Mesendoderm (in vitro differentiated cells): Measurements from ENCODE around the gene DRD1.

Experiments
- DNase-seq: peaks from one replicate; pipeline ENCODE4 v3.0.0; 2013
- H2AK5ac ChIP-seq: 2 replicates; pipeline ENCODE4 v1.6.1; 2013; ENCODE audit warnings: low read length, inconsistent platforms
- H2BK120ac ChIP-seq: 2 replicates; pipeline ENCODE4 v1.6.1; 2013; ENCODE audit warnings: low read depth, mild to moderate bottlenecking, low read length, moderate library complexity, mixed read lengths
- H2BK15ac ChIP-seq: replicated peaks from 2 replicates; pipeline ENCODE4 v1.6.1; 2013; ENCODE audit warnings: low read depth, mild to moderate bottlenecking, moderate library complexity
- H2BK5ac ChIP-seq: 2 replicates; pipeline ENCODE4 v1.6.1; 2013; ENCODE audit warnings: low read length, inconsistent platforms
- H3K18ac ChIP-seq: 2 replicates; pipeline ENCODE4 v1.6.1; 2013; ENCODE audit warnings: mild to moderate bottlenecking, low read length, mixed read lengths
- H3K23ac ChIP-seq: one replicate; pipeline ENCODE4 v1.6.1; 2013; ENCODE audit warnings: low read length
- H3K27ac ChIP-seq: 2 replicates; pipeline ENCODE4 v1.5.1; 2013; ENCODE audit warnings: low read depth, mild to moderate bottlenecking, inconsistent platforms, low read length, moderate library complexity
- H3K27me3 ChIP-seq: 2 replicates; pipeline ENCODE4 v1.6.1; 2013; ENCODE audit warnings: low read length, control low read depth, mild to moderate bottlenecking, inconsistent platforms; ENCODE audit not compliant: insufficient read depth, poor library complexity
- H3K36me3 ChIP-seq: 2 replicates; pipeline ENCODE4 v1.6.1; 2013; ENCODE audit warnings: low read length, inconsistent platforms; ENCODE audit not compliant: control insufficient read depth, insufficient read depth
- H3K4ac ChIP-seq: one replicate; pipeline ENCODE4 v1.6.1; 2013; ENCODE audit warnings: low read depth, mild to moderate bottlenecking, low read length, moderate library complexity
- H3K4me1 ChIP-seq: 2 replicates; pipeline ENCODE4 v1.6.1; 2013; ENCODE audit warnings: low read depth, low read length, inconsistent platforms; ENCODE audit not compliant: control insufficient read depth
- H3K4me2 ChIP-seq: 2 replicates; pipeline ENCODE4 v1.6.1; 2013; ENCODE audit warnings: low read length
- H3K4me3 ChIP-seq: 2 replicates; pipeline ENCODE4 v1.5.1; 2013; ENCODE audit warnings: mild to moderate bottlenecking, low read length
- H3K56ac ChIP-seq: one replicate; pipeline ENCODE4 v1.6.1; 2013; ENCODE audit warnings: low read length
- H3K79me1 ChIP-seq: 2 replicates; pipeline ENCODE4 v1.6.1; 2013; ENCODE audit warnings: low read length, inconsistent platforms
- H3K79me2 ChIP-seq: 2 replicates; pipeline ENCODE4 v1.6.1; 2013; ENCODE audit warnings: mild to moderate bottlenecking, low read length; ENCODE audit not compliant: control insufficient read depth, insufficient read depth
- H3K9ac ChIP-seq: 2 replicates; pipeline ENCODE4 v1.6.1; 2013; ENCODE audit warnings: low read length, inconsistent platforms
- H4K5ac ChIP-seq: one replicate; pipeline ENCODE4 v1.6.1; 2013; ENCODE audit warnings: low read length
- H4K8ac ChIP-seq: one replicate; pipeline ENCODE4 v1.6.1; 2013; ENCODE audit warnings: low read depth, mild to moderate bottlenecking, control low read depth, low read length, moderate library complexity
- WGBS: extraction: QIAGEN DNeasy Blood & Tissue Kit; methylation state at CpG from one replicate; pipeline ENCODE4 v1.1.7; 2013; ENCODE audit warnings: low lambda C conversion rate, missing lambda C conversion rate; ENCODE audit not compliant: insufficient coverage; ENCODE audit errors: extremely low coverage; 5-methylcytosine and 5-hydroxymethylcytosine counted together

The DRD1 gene

GRCh38 chr5:175472378-175472777 lies 28.4 kb upstream of the DRD1 start:
- no peak overlapping the region for H3K27ac ChIP-seq

GRCh38 chr5:175471628-175472027 lies 27.6 kb upstream of the DRD1 start:
- H3K79me2 ChIP-seq, result no peaks in the 10 kb centered on the region
- no peak overlapping the region for H3K23ac ChIP-seq
- H3K56ac ChIP-seq, result no peak overlapping the region
- H3K4me1 ChIP-seq, result peaks cover 3% of the 10 kb centered on the region
- no peak overlapping the region for H4K8ac ChIP-seq
- H2BK120ac ChIP-seq, result no peak overlapping the region
- no peak overlapping the region for H3K9ac ChIP-seq
- H2BK15ac ChIP-seq, result no peak overlapping the region
- H3K27me3 ChIP-seq, result no peaks in the 10 kb centered on the region
- H3K4me3 ChIP-seq, result no peak overlapping the region
- H3K36me3 ChIP-seq, result no peaks in the 10 kb centered on the region
- no peaks in the 10 kb centered on the region for H3K79me1 ChIP-seq
- no peak overlapping the region for H3K4me2 ChIP-seq
- DNase-seq, result no peak
- H2BK5ac ChIP-seq, result no peak overlapping the region
- H3K18ac ChIP-seq, result no peak overlapping the region
- H3K27ac ChIP-seq, result no peak overlapping the region
- no CpG with 5 or more reads among the region's 6 CpGs for WGBS
- H4K5ac ChIP-seq, result no peak overlapping the region
- H2AK5ac ChIP-seq, result no peak overlapping the region
- no peak overlapping the region for H3K4ac ChIP-seq

More at GRCh38 chr5:175472378-175472777, 28.4 kb upstream of the DRD1 start:
- no peak overlapping the region for H2BK5ac ChIP-seq
- no peak overlapping the region for H3K18ac ChIP-seq
- H3K4me3 ChIP-seq, result no peak overlapping the region
- H3K36me3 ChIP-seq, result no peaks in the 10 kb centered on the region
- H4K5ac ChIP-seq, result no peak overlapping the region
- no peak overlapping the region for H3K9ac ChIP-seq
- H3K4me1 ChIP-seq, result peaks cover 3% of the 10 kb centered on the region
- H4K8ac ChIP-seq, result no peak overlapping the region
- no peak overlapping the region for H3K56ac ChIP-seq
- no peaks in the 10 kb centered on the region for H3K79me2 ChIP-seq
- H3K23ac ChIP-seq, result no peak overlapping the region
- no peaks in the 10 kb centered on the region for H3K79me1 ChIP-seq
- no peak overlapping the region for H3K4me2 ChIP-seq
- no peak for DNase-seq
- no peak overlapping the region for H3K4ac ChIP-seq
- no peak overlapping the region for H2AK5ac ChIP-seq
- H2BK120ac ChIP-seq, result no peak overlapping the region
- H2BK15ac ChIP-seq, result no peak overlapping the region
- H3K27me3 ChIP-seq, result no peaks in the 10 kb centered on the region

- no peak overlapping the region for H3K4ac ChIP-seq
- H4K8ac ChIP-seq, result no peak overlapping the region
- H2AK5ac ChIP-seq, result no peak overlapping the region
- H3K36me3 ChIP-seq, result no peaks in the 10 kb centered on the region
- H3K79me1 ChIP-seq, result no peaks in the 10 kb centered on the region
- H3K4me2 ChIP-seq, result no peak overlapping the region
- no peak overlapping the region for H3K23ac ChIP-seq
- no peak overlapping the region for H2BK120ac ChIP-seq
- no peak overlapping the region for H3K4me3 ChIP-seq
- no peak overlapping the region for H3K9ac ChIP-seq
- no peak overlapping the region for H4K5ac ChIP-seq
- no peak for DNase-seq
- no peak overlapping the region for H2BK5ac ChIP-seq
- no peak overlapping the region for H2BK15ac ChIP-seq
- H3K4me1 ChIP-seq, result peaks cover 3% of the 10 kb centered on the region
- H3K27me3 ChIP-seq, result no peaks in the 10 kb centered on the region
- H3K27ac ChIP-seq, result no peak overlapping the region
- H3K18ac ChIP-seq, result no peak overlapping the region
- H3K56ac ChIP-seq, result no peak overlapping the region
- H3K79me2 ChIP-seq, result no peaks in the 10 kb centered on the region
- no CpG with 5 or more reads among the region's 6 CpGs for WGBS
These were observed 27.2 kb upstream of the DRD1 start for GRCh38 chr5:175471196-175471595.

- no peak overlapping the region for H4K5ac ChIP-seq
- H3K9ac ChIP-seq, result no peak overlapping the region
- no peaks in the 10 kb centered on the region for H3K36me3 ChIP-seq
- H2BK15ac ChIP-seq, result no peak overlapping the region
- no peaks in the 10 kb centered on the region for H3K79me2 ChIP-seq
- no peak overlapping the region for H3K4me3 ChIP-seq
- H4K8ac ChIP-seq, result no peak overlapping the region
- WGBS, result no CpG with 5 or more reads among the region's 5 CpGs
- no peak overlapping the region for H3K56ac ChIP-seq
- no peaks in the 10 kb centered on the region for H3K27me3 ChIP-seq
- H2BK120ac ChIP-seq, result no peak overlapping the region
- no peak overlapping the region for H2BK5ac ChIP-seq
- H3K4ac ChIP-seq, result no peak overlapping the region
- peaks cover 3% of the 10 kb centered on the region for H3K4me1 ChIP-seq
- H3K79me1 ChIP-seq, result no peaks in the 10 kb centered on the region
- no peak overlapping the region for H3K23ac ChIP-seq
- no peak overlapping the region for H2AK5ac ChIP-seq
- H3K27ac ChIP-seq, result no peak overlapping the region
- H3K4me2 ChIP-seq, result no peak overlapping the region
- H3K18ac ChIP-seq, result no peak overlapping the region
- no peak for DNase-seq
These were observed 26.8 kb upstream of the DRD1 start for GRCh38 chr5:175470781-175471180.

- H2BK5ac ChIP-seq, result no peak overlapping the region
- H3K36me3 ChIP-seq, result no peaks in the 10 kb centered on the region
- H4K5ac ChIP-seq, result no peak overlapping the region
- no peak overlapping the region for H3K4ac ChIP-seq
- H3K4me1 ChIP-seq, result peaks cover 3% of the 10 kb centered on the region
- no peak overlapping the region for H3K4me2 ChIP-seq
- H2BK15ac ChIP-seq, result no peak overlapping the region
- H3K79me2 ChIP-seq, result no peaks in the 10 kb centered on the region
- no peak overlapping the region for H3K9ac ChIP-seq
- H2AK5ac ChIP-seq, result no peak overlapping the region
- no peak overlapping the region for H3K27ac ChIP-seq
- no peak overlapping the region for H2BK120ac ChIP-seq
- no peaks in the 10 kb centered on the region for H3K27me3 ChIP-seq
- peak; percentile 47 for DNase-seq
- no CpG with 5 or more reads among the region's 3 CpGs for WGBS
- no peak overlapping the region for H4K8ac ChIP-seq
- no peaks in the 10 kb centered on the region for H3K79me1 ChIP-seq
- no peak overlapping the region for H3K18ac ChIP-seq
- H3K56ac ChIP-seq, result no peak overlapping the region
- no peak overlapping the region for H3K4me3 ChIP-seq
- H3K23ac ChIP-seq, result no peak overlapping the region
These were observed 25.9 kb upstream of the DRD1 start for GRCh38 chr5:175469916-175470315.

GRCh38 chr5:175468892-175469291 lies 24.9 kb upstream of the DRD1 start:
- H3K4me3 ChIP-seq, result no peak overlapping the region
- H3K79me1 ChIP-seq, result no peaks in the 10 kb centered on the region
- H4K8ac ChIP-seq, result no peak overlapping the region
- no peak overlapping the region for H3K27ac ChIP-seq
- WGBS, result no CpG with 5 or more reads among the region's 1 CpG
- H3K79me2 ChIP-seq, result no peaks in the 10 kb centered on the region
- H2AK5ac ChIP-seq, result no peak overlapping the region
- peaks cover 3% of the 10 kb centered on the region for H3K4me1 ChIP-seq
- DNase-seq, result no peak
- no peak overlapping the region for H3K4ac ChIP-seq
- H3K56ac ChIP-seq, result no peak overlapping the region
- no peak overlapping the region for H3K23ac ChIP-seq
- no peak overlapping the region for H3K18ac ChIP-seq
- no peaks in the 10 kb centered on the region for H3K36me3 ChIP-seq
- no peak overlapping the region for H4K5ac ChIP-seq
- no peak overlapping the region for H3K9ac ChIP-seq
- no peak overlapping the region for H3K4me2 ChIP-seq
- no peak overlapping the region for H2BK120ac ChIP-seq
- H2BK15ac ChIP-seq, result no peak overlapping the region
- H2BK5ac ChIP-seq, result no peak overlapping the region
- H3K27me3 ChIP-seq, result no peaks in the 10 kb centered on the region
